K562 (cell line): ENCODE results near the gene TLR1. TPM values are rescaled to one million over a fixed set of nuclear protein-coding genes. Genes with fewer than 3 reads are reported as not detected.

Experiments used
- ATAC-seq: fragments of 200-7000 bp; cut with Tn5 transposase; 3 replicates; pipeline ENCODE4 v1.9.1; 2020; ENCODE audit warnings: moderate library complexity
- Bru-seq: library from RNA; stranded (reverse); fragments of 400-500 nt; gene quantifications from one replicate; lab custom pipeline; 2021; lab: Mats Ljungman, UMichigan
- BruChase-seq, 2 experiments: library from RNA; stranded (reverse); fragments of 400-500 nt; gene quantifications; one replicate each; lab custom pipeline; 2021; lab: Mats Ljungman, UMichigan
- BruUV-seq: library from RNA; stranded (reverse); fragments of 400-500 nt; replicated peaks from 2 replicates; lab custom pipeline; 2021; lab: Mats Ljungman, UMichigan
- CTCF ChIA-PET: fragments of 300-600 bp; formaldehyde crosslinking; extraction: SDS; loops from one replicate; lab custom pipeline; 2021; ENCODE audit warnings: low intra/inter-chr PET ratio; lab: Yijun Ruan, JAX
- POLR2A ChIA-PET: fragments of 300-600, 350-650 bp; sonication (Branson Sonifier 250); formaldehyde crosslinking; extraction: SDS; loops from one replicate; lab custom pipeline; 2021; ENCODE audit warnings: antibody characterized with exemption, inconsistent platforms; lab: Yijun Ruan, JAX
- DNase-seq, 4 experiments: peaks; one replicate each; pipeline versions ENCODE4 v3.0.0 to v3.0.0-alpha.2; 2011 to 2018; ENCODE audit warnings: low spot score in 3 of 4, mixed read lengths in 3 of 4; ENCODE audit errors: extremely low read depth in 1 of 4
- FAIRE-seq: peaks from 2 replicates; lab custom pipeline; 2011; peaks lifted over from hg19 to GRCh38; lab: Jason Lieb, UNC
- H2AFZ ChIP-seq: 2 replicates; pipeline ENCODE4 v1.6.0; 2011; ENCODE audit warnings: low read depth, low read length, control low read depth, inconsistent platforms
- H3K27ac ChIP-seq: fragments of 200-600 bp; 3 replicates; pipeline ENCODE4 v1.8.0; 2011; ENCODE audit warnings: low read depth, mild to moderate bottlenecking, control low read depth, inconsistent platforms, low read length, moderate library complexity, mixed read lengths; ENCODE audit errors: extremely low read depth
- H3K27me3 ChIP-seq, 2 experiments: fragments of 300-600 bp in 1 of 2; 2 replicates in 1 of 2; 3 replicates in 1 of 2; pipeline versions ENCODE4 v1.6.0 to v1.8.0; 2011; ENCODE audit warnings: inconsistent platforms in 2 of 2, low read length in 2 of 2, mild to moderate bottlenecking in 1 of 2, mixed read lengths in 1 of 2, moderate library complexity in 1 of 2; ENCODE audit not compliant: control insufficient read depth in 2 of 2, insufficient read depth in 2 of 2
- H3K36me3 ChIP-seq: fragments of 300-600 bp; 3 replicates; pipeline ENCODE4 v1.8.0; 2011; ENCODE audit warnings: mild to moderate bottlenecking, low read length, inconsistent platforms; ENCODE audit not compliant: control insufficient read depth, insufficient read depth
- H3K4me1 ChIP-seq, 2 experiments: fragments of 200-600 bp in 1 of 2; replicated peaks in 1 of 2; 2 replicates in 1 of 2; 3 replicates in 1 of 2; pipeline versions ENCODE4 v1.5.1 to v1.8.0; 2011; ENCODE audit warnings: inconsistent platforms in 2 of 2, low read length in 2 of 2, mild to moderate bottlenecking in 1 of 2, mixed read lengths in 1 of 2, moderate library complexity in 1 of 2; ENCODE audit not compliant: control insufficient read depth in 2 of 2, insufficient read depth in 2 of 2
- H3K4me2 ChIP-seq: 2 replicates; pipeline ENCODE4 v1.6.1; 2011; ENCODE audit warnings: low read length, control low read depth, inconsistent platforms, mixed read lengths; ENCODE audit not compliant: insufficient read depth
- H3K4me3 ChIP-seq: fragments of 200-600 bp; sonication (generic), shearing (Covaris generic); 2 replicates; pipeline ENCODE4 v1.5.1; 2016; ENCODE audit warnings: control low read depth, inconsistent platforms
- H3K79me2 ChIP-seq: fragments of 200-600 bp; 3 replicates; pipeline ENCODE4 v1.8.0; 2011; ENCODE audit warnings: low read length, inconsistent platforms; ENCODE audit not compliant: control insufficient read depth, insufficient read depth
- H3K9ac ChIP-seq, 2 experiments: 2 replicates each; pipeline versions ENCODE4 v1.6.0 to v1.6.1; 2011; ENCODE audit warnings: low read depth in 2 of 2, low read length in 2 of 2, control low read depth in 1 of 2, inconsistent platforms in 1 of 2, mild to moderate bottlenecking in 1 of 2, mixed read lengths in 1 of 2; ENCODE audit not compliant: insufficient read depth in 1 of 2
- H3K9me1 ChIP-seq: one replicate; pipeline ENCODE4 v1.6.0; 2011; ENCODE audit warnings: inconsistent platforms, mild to moderate bottlenecking, low read length, moderate library complexity; ENCODE audit not compliant: control insufficient read depth, insufficient read depth
- H3K9me3 ChIP-seq: replicated peaks from 2 replicates; pipeline ENCODE4 v1.5.1; 2011; ENCODE audit warnings: low read depth, low read length, inconsistent platforms; ENCODE audit not compliant: control insufficient read depth, insufficient read depth
- H4K20me1 ChIP-seq: replicated peaks from 2 replicates; pipeline ENCODE4 v1.6.1; 2011; ENCODE audit warnings: low read length, inconsistent platforms, mixed read lengths; ENCODE audit not compliant: control insufficient read depth, insufficient read depth
- RAD21 ChIP-seq, 2 experiments: fragments of 250-450 bp in 1 of 2; fragments of 450-650 bp in 1 of 2; sonication (Bioruptor Pico) in 1 of 2; formaldehyde crosslinking in 1 of 2; IDR thresholded peaks in 1 of 2; conservative IDR thresholded peaks in 1 of 2; 2 replicates each; pipeline versions ENCODE4 v1.4.0 to v1.8.0; 2020 to 2022; ENCODE audit warnings: mild to moderate bottlenecking in 2 of 2, moderate library complexity in 1 of 2
- WGBS: fragments of 100-300 bp; shearing (Covaris generic); methylation state at CpG from one replicate; pipeline ENCODE4 v1.1.6; 2016; ENCODE audit warnings: low coverage, mixed read lengths; ENCODE audit not compliant: insufficient coverage; ENCODE audit errors: missing lambda C conversion rate; 5-methylcytosine and 5-hydroxymethylcytosine counted together
- in situ Hi-C: fragments of 300-500 bp; cut with MboI; formaldehyde crosslinking; loops from 4 replicates; pipeline ENCODE4 v1.15.0; 2018; ENCODE audit warnings: inconsistent platforms, mixed read lengths
- intact Hi-C: fragments of 100-400 bp; cut with micrococcal nuclease; formaldehyde crosslinking; loops from 2 replicates; pipeline ENCODE4 v1.14.2; 2022
- long read RNA-seq, 3 experiments: library from polyadenylated mRNA in 2 of 3; library from RNA in 1 of 3; unstranded in 2 of 3; stranded (forward) in 1 of 3; transcript quantifications; one replicate each; pipeline ENCODE4 v2.0.0, GENCODE V29; 2019 to 2022
- polyA minus RNA-seq, 3 experiments: library from RNA; depleted of rRNA, polyadenylated mRNA; stranded (reverse); fragments of >200 nt; gene quantifications; 2 replicates each; pipeline ENCODE4 v1.2.3, GENCODE V29; 2011
- polyA plus RNA-seq, 8 experiments: library from polyadenylated mRNA; depleted of rRNA in 4 of 8; stranded (reverse) in 5 of 8; unstranded in 3 of 8; fragments of >200 nt; fragmentation: Nextera tagmentation in 2 of 8; fragmentation: Illumina TruSeq in 1 of 8; extraction: Ambion mirVana in 2 of 8; extraction: Trizol in 1 of 8; gene quantifications; 2 replicates each; pipeline versions ENCODE4 v1.2.1 to v1.2.3, GENCODE V29; 2011 to 2014; ENCODE audit warnings: inconsistent platforms in 1 of 8, missing spikeins in 1 of 8
- total RNA-seq, 7 experiments: library from RNA; depleted of rRNA in 6 of 7; stranded (reverse); fragments of >200 nt in 6 of 7; fragmentation: Illumina TruSeq in 2 of 7; extraction: Trizol in 2 of 7; gene quantifications; 2 replicates each; pipeline versions ENCODE4 v1.2.1 to v1.2.3, GENCODE V29; 2011 to 2021; ENCODE audit warnings: low replicate concordance in 1 of 7
- TF ChIP-seq, protein P1 (sequence below), 2 experiments: fragments of 450-650 bp; formaldehyde crosslinking in 1 of 2; IDR thresholded peaks; 2 replicates each; pipeline versions ENCODE4 v1.4.0 to v1.6.1; 2014 to 2020; ENCODE audit warnings: mild to moderate bottlenecking in 2 of 2, borderline replicate concordance in 1 of 2, low read depth in 1 of 2

Gene TLR1, protein sequence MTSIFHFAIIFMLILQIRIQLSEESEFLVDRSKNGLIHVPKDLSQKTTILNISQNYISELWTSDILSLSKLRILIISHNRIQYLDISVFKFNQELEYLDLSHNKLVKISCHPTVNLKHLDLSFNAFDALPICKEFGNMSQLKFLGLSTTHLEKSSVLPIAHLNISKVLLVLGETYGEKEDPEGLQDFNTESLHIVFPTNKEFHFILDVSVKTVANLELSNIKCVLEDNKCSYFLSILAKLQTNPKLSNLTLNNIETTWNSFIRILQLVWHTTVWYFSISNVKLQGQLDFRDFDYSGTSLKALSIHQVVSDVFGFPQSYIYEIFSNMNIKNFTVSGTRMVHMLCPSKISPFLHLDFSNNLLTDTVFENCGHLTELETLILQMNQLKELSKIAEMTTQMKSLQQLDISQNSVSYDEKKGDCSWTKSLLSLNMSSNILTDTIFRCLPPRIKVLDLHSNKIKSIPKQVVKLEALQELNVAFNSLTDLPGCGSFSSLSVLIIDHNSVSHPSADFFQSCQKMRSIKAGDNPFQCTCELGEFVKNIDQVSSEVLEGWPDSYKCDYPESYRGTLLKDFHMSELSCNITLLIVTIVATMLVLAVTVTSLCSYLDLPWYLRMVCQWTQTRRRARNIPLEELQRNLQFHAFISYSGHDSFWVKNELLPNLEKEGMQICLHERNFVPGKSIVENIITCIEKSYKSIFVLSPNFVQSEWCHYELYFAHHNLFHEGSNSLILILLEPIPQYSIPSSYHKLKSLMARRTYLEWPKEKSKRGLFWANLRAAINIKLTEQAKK
- total RNA-seq (2011; cell fraction: chromatin; rRNA removed; ENCODE audit: low replicate concordance): 0.49 and 0.74 TPM in 2 replicates
- total RNA-seq (2011; cell fraction: nucleolus; rRNA removed): 0.33 and 0.53 TPM in 2 replicates
- 0.69 and 0.73 TPM in 2 replicates for total RNA-seq (2011; cell fraction: nucleoplasm; rRNA removed)
- total RNA-seq (2014; rRNA removed) (0.14 and 0.57 TPM in 2 replicates), total RNA-seq (2014; rRNA removed; fragmentation: Illumina TruSeq; extraction: Trizol) (0.33 and 0.38 TPM in 2 replicates), total RNA-seq (2015; rRNA removed; fragmentation: Illumina TruSeq; extraction: Trizol) (0.41 and 0.47 TPM in 2 replicates), total RNA-seq (2021) (0.25 and 0.29 TPM in 2 replicates), polyA plus RNA-seq (2011; rRNA removed) (0.14 and 0.22 TPM in 2 replicates), polyA plus RNA-seq (2014; fragmentation: Illumina TruSeq; extraction: Trizol) (0.24 and 0.33 TPM in 2 replicates), polyA plus RNA-seq (2014; fragmentation: Nextera tagmentation; extraction: Ambion mirVana) (under 1 TPM; 0.22 to 0.49 TPM), polyA plus RNA-seq (2014; rRNA removed) (0.03 and 0.11 TPM in 2 replicates), polyA minus RNA-seq (2011; rRNA and poly(A)+ RNA removed) (0.39 and 0.46 TPM in 2 replicates), Bru-seq, nascent RNA (percentile 39 among the genes with signal in this experiment), BruChase-seq, experiment 1, labeled RNA remaining after a 2-hour chase (percentile 34 among the genes with signal in this experiment), BruChase-seq, experiment 2, labeled RNA remaining after a 6-hour chase (percentile 37 among the genes with signal in this experiment)
- 0.03 and 0.07 TPM in 2 replicates for polyA plus RNA-seq (2011; cell fraction: cytosol; rRNA removed)
- polyA plus RNA-seq (2011; cell fraction: nucleus; rRNA removed): 0.29 and 0.57 TPM in 2 replicates
- 0.25 and 0.91 TPM in 2 replicates for polyA plus RNA-seq (2012)
- polyA minus RNA-seq (2011; cell fraction: cytosol; rRNA and poly(A)+ RNA removed): not detected in 2 replicates
- 0.40 TPM in 1 of 2 replicates, not detected in the other for polyA minus RNA-seq (2011; cell fraction: nucleus; rRNA and poly(A)+ RNA removed)
- long read RNA-seq, experiment 1, partial matches to known transcripts: 1 of 3 reads
- long read RNA-seq, experiment 1, other reads (novel, unspliced or antisense): 1 of 3 reads
- long read RNA-seq, experiment 2, partial matches to known transcripts: 0 of 1 reads
- long read RNA-seq, experiment 2, other reads (novel, unspliced or antisense): 1 of 1 reads
- long read RNA-seq, experiment 3: 0 reads

DNA sequence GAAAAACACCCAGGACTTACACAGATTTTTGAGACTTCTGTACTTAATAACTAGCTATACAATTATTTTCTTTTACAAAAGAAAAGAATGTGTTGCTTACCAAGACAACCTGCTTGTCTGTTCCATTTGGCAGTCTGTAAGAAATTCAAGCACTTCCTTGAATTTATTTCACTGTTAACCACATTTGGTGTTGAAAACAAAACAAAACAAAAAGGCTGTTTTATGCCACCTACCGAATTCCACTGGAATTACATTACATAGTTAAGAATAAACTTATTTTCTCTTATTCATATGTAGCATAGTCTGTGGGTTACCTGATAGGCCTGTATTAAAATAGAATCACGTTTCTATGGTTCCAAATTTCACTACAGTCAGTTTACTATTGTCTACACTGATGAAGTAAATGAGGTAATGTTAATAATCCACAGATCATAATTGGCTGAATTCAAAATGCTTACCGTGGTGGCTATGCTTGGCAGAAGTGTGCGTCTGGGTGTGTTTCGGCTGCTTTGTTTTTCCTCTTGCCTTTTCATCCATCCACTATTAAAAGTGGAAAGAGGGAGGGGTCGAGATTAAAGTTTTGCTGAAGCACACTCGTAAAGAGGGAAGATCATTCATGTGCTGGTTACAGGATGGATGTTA, at the start of gene TLR1:
TLR1 (minus strand) TSS at position 138 of the 642 bp plus-strand sequence. CDS start 5,960 bp downstream, outside the sequence.
- 37% methylated on average over 7 of the region's 7 CpGs for WGBS
- Histone ChIP-seq H3K4me2 (peak within 1 kb of the TSS; percentile 22; the same call in 1 of the 2 replicates), H3K9me3 (no peaks in the 10 kb centered on the region), H3K27me3 (no peaks in the 10 kb centered on the region), H3K36me3 (no peaks in the 10 kb centered on the region), H3K4me3 (no peak within 1 kb of the TSS), H3K9ac (no peak within 1 kb of the TSS), H3K4me1 (no peaks in the 10 kb centered on the region), H3K27ac (no peak within 1 kb of the TSS), H4K20me1 (no peaks in the 10 kb centered on the region), H3K9me1 (no peaks in the 10 kb centered on the region), H2AFZ (peak within 1 kb of the TSS; percentile 62), H3K79me2 (no peaks in the 10 kb centered on the region)
- BruUV-seq: no TSS peak
- intact Hi-C loops (loop anchor here (5.0 kb wide), 1 partner anchor 47 kb away; no protein-coding TSS in a partner anchor), in situ Hi-C loops (no loop called here)
- ChIA-PET CTCF (interaction anchor here (0.7 kb wide), 1 partner anchor 190 kb away, joined by 3 read pairs; no protein-coding TSS in a partner anchor), POLR2A (interaction anchor here (0.9 kb wide), 1 partner anchor 74 kb away, joined by 4 read pairs; no protein-coding TSS in a partner anchor)
- FAIRE-seq (peak; percentile 63), DNase-seq (peak in 1 of 4 experiments; percentile 46), ATAC-seq (peak; percentile 79)
- peak in 1 of 2 experiments; percentile 55; a peak in 3 of 4 replicates for TF ChIP-seq RAD21 (CRISPR knock-in tag; conservative IDR thresholded peaks at IDR 0.05 in 1 of 2, IDR thresholded peaks at IDR 0.05 in 1 of 2)
- TF ChIP-seq, protein P1, sequence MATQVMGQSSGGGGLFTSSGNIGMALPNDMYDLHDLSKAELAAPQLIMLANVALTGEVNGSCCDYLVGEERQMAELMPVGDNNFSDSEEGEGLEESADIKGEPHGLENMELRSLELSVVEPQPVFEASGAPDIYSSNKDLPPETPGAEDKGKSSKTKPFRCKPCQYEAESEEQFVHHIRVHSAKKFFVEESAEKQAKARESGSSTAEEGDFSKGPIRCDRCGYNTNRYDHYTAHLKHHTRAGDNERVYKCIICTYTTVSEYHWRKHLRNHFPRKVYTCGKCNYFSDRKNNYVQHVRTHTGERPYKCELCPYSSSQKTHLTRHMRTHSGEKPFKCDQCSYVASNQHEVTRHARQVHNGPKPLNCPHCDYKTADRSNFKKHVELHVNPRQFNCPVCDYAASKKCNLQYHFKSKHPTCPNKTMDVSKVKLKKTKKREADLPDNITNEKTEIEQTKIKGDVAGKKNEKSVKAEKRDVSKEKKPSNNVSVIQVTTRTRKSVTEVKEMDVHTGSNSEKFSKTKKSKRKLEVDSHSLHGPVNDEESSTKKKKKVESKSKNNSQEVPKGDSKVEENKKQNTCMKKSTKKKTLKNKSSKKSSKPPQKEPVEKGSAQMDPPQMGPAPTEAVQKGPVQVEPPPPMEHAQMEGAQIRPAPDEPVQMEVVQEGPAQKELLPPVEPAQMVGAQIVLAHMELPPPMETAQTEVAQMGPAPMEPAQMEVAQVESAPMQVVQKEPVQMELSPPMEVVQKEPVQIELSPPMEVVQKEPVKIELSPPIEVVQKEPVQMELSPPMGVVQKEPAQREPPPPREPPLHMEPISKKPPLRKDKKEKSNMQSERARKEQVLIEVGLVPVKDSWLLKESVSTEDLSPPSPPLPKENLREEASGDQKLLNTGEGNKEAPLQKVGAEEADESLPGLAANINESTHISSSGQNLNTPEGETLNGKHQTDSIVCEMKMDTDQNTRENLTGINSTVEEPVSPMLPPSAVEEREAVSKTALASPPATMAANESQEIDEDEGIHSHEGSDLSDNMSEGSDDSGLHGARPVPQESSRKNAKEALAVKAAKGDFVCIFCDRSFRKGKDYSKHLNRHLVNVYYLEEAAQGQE (IDR thresholded peaks at IDR 0.05; ENCODE audit: borderline replicate concordance): peak; percentile 6; the same call in 1 of the 2 replicates
- TF ChIP-seq, protein P1 (CRISPR knock-in tag; IDR thresholded peaks at IDR 0.05; ENCODE audit: low read depth): no peak
